IPS DF 4.7 (cell line): Measurements from ENCODE around the gene HOXD8.

Experiments used
- DNase-seq: peaks from one replicate; pipeline ENCODE4 v3.0.0-alpha.2; 2013; ENCODE audit warnings: low spot score; ENCODE audit errors: extremely low read depth

The HOXD8 gene

DNA sequence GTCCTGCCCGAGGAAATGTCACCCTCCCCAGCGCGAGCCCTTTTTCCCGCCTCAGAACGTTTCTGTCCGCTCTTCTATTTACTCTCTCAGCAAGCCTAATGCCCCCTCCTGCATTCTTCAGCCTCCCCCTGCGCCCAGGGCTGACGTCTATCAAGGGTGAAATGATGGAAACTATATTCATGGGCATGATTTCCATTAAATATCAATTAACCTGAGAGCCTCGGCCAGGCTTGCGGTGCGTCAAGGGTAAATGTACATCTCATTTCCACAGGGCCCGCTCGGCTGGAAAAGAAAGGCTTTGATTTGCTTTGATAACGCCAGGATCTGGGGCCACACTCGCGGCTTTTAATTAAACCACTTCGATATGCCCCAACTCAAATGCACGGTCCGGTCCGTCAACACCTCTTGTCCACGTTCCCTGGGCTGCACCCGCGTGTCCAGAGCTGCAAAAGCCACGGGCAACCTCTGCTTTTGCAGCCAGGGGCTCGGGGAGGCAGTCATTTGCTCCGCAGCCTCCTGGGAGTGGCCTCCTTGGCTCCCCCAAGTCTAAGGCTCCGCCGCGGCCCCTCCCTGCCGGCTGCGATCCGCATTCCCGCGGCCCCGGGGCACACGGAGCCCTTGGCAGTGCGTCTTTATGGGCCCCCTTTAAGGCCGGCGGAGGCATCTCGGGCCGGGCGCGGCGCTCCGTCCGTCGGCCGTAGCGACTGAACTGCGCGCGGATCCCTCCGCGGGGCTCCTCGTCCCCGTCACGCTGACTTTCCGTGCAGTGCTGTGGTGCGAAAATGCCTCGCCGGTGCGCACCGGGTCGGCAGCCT lies at the start of gene HOXD8:
TSS of gene HOXD8 (plus strand) at position 724 of the 815 bp plus-strand sequence. CDS start 662 bp downstream, outside the sequence.
- DNase-seq, result no peak

- no peak for DNase-seq
These were observed 49.5 kb upstream of the HOXD8 start for GRCh38 chr2:176079831-176080539.

DNA sequence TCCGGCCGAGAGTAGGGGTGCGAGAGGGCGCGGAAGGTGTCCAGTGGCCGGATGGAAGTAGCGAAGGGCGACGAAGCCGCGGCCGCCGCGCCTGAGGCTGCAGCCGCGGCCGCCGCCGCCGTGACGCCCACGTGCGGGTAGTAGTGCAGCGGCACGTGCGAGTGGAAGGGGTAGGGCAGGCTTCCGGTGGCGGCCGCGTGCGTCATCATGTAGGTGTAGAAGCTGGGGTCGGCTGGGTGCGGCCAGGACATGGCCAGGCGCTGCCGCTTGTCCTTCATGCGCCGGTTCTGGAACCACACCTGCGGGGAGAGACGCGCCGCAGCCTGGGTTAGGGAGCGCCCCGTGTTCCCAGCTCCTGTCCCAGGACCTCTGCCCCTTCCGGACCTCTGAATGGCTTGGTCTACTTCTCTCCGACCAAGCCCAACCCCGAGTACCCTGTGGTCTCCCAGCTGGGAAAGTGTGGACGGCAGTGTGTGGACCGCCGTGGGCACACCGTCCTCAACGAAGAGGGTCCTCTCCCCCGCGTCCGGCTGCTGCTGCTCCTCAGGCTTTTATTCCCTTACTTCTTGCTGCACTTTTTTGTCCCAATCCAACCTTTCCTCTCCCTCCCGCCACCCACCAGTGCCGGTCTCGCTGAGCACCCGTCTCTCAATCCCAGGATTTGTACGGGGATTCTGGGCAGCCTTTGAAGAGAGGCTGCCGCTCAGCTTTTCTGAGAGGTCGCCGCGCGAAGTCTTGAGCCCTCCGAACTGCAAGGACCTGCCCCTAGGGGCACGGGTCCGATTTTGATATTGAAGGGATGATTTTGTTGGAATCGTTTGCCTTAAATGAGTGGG lies 48.7 kb upstream of the HOXD8 start:
- no peak for DNase-seq

DNA sequence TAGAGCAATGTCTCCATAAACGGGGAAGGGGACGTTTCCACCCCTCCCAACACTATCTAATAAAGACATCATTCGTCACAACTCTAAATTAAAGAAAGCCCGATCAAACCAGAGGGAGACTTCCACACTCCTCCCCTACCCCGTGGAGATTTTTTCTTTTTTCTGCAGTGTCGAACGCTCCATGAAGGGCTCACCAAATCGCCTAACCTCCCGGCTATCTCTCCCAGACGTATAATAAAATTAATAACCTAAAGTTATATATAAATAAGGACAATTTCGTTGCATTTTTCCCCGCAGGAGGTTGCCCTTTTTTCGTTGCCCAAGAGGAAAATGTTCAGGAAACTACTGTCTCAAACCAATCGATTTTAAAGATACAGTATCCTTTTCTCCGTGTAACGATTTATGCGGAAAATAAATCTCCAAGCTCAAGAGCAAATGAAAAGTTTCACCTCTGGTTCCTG lies 48.1 kb upstream of the HOXD8 start:
- DNase-seq, result no peak

DNA sequence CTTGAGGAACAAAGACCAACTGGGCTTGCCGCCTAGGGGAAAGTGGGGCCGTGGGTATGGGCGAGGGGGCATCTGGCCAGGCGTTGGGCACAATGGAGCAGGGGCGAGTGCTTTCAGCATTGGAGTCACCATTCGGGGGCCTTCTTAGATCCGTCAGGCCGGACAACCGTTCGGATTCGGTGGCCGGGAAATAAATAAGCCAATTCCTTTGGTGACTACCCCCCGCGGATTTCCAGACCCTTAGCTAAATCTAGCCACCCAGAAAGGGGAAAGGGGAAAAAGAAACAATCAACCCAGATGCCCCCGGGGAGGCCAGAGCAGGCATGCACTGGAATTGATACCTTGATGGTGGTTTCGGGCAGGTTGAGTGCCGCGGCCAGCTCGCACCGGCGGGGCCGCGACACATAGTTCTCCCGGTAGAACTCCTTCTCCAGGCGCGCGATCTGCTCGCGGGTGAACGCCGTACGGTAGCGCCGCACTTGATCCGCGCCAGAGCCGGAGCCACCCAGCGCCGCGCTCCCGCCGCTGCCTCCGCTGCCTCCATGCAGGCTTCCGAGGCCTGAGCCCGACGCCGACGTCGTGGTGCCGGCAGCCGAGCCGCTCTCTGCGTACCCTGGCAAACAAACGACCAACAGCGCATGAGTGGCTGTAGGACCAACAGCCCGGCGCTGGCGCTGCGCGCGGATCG lies 47.5 kb upstream of the HOXD8 start:
- DNase-seq, result no peak

DNA sequence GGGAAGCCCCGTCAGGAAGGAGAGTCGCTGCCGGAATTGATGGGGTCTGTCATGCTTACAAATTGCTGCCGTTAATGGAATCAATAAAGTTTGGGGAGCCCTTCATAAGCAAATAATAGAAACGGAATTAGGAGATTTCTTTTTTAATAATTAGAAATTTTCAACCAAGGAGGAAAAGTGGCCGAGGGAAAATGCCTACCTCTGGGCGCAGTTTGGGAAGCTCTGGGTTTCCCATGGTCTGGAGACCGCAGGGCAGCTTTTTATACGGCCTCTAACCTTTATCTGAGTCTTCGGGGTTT lies 47.0 kb upstream of the HOXD8 start:
- DNase-seq, result no peak

DNA sequence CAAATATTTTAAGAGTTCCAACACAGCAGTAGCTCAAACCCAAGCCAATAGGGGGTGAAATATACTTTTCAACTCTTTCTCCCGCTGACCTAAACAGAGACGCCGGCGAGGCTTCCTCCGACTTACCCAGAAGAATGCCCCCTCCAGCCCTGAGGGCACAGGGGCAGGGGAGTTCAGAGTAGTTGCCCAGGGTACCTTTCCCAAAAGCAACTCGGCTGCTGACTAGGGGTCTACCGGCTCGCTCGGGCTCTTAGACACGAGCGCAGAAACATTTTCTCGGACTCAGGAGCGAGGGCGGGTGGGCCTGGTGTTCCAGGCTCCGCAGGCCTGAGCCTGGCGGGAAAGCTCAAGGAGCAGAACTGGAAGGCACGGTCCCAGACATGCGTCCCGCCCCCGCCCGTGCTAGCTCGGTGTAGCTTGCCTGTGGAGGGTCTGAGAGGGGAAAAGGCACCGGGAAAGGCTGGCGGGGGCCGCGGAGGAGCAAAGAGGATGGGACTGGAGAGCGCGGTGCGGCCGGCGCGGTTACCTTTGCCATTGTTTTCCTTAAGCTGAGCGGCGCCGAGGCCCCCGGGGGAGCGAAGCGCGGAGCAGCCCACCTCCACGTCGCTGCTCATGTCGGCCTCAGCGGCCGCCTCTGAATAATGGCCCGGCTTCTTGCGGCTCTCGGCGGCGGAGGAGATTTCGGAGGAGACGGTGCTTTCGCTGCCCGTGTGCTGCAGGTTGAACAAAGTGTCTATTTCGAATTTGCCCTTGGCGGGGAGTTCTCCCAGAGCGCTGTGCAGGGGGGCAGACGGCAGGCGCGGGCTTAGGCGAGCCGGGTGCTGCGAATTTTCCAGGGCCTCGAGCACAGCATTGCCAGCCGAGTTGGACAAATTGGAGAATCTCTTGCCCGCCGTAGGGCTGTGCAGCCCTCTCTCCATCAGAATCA lies 46.4 kb upstream of the HOXD8 start:
- no peak for DNase-seq

GRCh38 chr2:176083796-176084261 lies 45.7 kb upstream of the HOXD8 start, which contains the start of gene EVX2:
Gene EVX2, minus strand, starts transcription at chr2:176083962. Its CDS starts 186 bp downstream, at chr2:176083776.
- no peak for DNase-seq

- no peak for DNase-seq
These were observed 44.8 kb upstream of the HOXD8 start for GRCh38 chr2:176084611-176085119.

- no peak for DNase-seq
These were observed 44.3 kb upstream of the HOXD8 start for GRCh38 chr2:176085120-176085788.

- no peak for DNase-seq
These were observed 43.4 kb upstream of the HOXD8 start for GRCh38 chr2:176085861-176086771.

DNA sequence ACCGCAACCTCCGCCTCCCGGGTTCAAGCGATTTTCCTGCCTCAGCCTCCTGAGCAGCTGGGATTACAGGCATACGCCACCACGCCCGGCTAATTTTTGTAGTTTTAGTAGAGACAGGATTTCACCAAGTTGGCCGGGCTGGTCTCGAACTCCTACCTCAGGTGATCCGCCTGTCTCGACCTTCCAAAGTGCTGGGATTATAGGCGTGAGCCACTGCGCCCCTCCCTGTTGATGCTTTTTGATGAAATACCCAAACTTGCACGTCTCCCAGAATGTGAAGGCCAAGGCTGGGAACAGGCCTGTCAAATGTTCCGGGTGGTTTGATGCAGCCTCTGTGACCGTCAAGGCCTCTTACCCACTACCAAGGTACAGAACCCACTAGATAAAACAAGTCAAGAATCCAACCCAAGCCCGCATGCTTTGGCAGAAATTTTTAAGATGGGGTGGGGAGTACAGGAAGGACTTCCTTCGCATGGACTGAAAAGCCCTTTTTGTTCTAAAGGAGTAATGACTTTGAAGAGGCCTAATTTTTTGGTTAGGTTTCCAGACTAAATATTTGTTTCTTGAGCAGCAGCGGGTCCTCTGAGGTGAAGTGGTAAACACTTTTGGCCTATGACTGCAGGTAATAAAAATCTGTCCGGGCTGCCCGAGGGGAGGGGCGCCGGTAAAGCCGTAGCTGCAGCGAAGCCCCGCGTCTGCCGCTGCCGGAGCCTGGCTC lies 42.0 kb upstream of the HOXD8 start:
- no peak for DNase-seq

- no peak for DNase-seq
These were observed 41.2 kb upstream of the HOXD8 start for GRCh38 chr2:176088048-176088936.

GRCh38 chr2:176088937-176089842 lies 40.3 kb upstream of the HOXD8 start:
- DNase-seq, result no peak

GRCh38 chr2:176089843-176090395 lies 39.6 kb upstream of the HOXD8 start:
- DNase-seq, result no peak
